Spleen (tissue), 7 donors: Measurements from ENCODE around the gene ADAM19.

Source experiments
- POLR2A ChIP-seq, 3 donors: fragments of 450-650 bp; IDR thresholded peaks; one replicate each; pipeline ENCODE4 v1.5.1; 2017; ENCODE audit warnings: antibody characterized with exemption in 3 of 3, mild to moderate bottlenecking in 1 of 3
- POLR2AphosphoS5 ChIP-seq, 3 donors: sonication (generic); formaldehyde crosslinking; IDR thresholded peaks; one replicate each; pipeline ENCODE4 v1.5.1; 2017; ENCODE audit warnings: antibody characterized with exemption in 3 of 3
- TF ChIP-seq, protein P1 (sequence below), 11 experiments: fragments of 200-600 bp in 7 of 11; fragments of 450-650 bp in 4 of 11; sonication (generic) in 4 of 11; IDR thresholded peaks in 8 of 11; conservative IDR thresholded peaks in 3 of 11; 1 replicate in 7 of 11; 2 replicates in 4 of 11; pipeline versions ENCODE4 v1.4.0 to v1.8.0; 2016 to 2021; ENCODE audit warnings: antibody characterized with exemption in 11 of 11, inconsistent platforms in 4 of 11, mild to moderate bottlenecking in 1 of 11
- donor health status: DM: no; HTN: no; CAD: no; lungs with moderate emphysema.
- donor health status: DM: no; HTN: no; CAD: no.
- donor health status: DM: no; HTN: no; CAD: no.

DNA sequence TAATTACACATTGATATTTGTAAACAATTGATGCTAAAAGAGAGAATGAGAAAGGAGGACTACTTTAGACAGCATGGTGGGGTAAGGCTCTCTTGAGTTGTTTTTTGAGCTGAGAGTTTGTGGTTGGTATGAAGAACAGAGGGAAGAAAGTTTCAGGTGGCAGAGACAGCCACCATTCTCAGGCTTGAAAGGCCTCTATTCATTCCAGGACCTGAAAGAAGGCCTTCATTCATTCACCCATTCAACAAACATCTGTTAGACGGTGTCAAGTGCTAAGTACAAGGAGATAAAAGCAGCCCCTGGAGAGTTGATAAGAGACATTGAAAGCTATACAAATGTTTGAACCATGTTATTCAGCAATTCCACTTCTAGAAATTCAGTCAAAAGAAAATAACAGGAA is 21.7 kb upstream of the ADAM19 start:
- TF ChIP-seq, protein P1, sequence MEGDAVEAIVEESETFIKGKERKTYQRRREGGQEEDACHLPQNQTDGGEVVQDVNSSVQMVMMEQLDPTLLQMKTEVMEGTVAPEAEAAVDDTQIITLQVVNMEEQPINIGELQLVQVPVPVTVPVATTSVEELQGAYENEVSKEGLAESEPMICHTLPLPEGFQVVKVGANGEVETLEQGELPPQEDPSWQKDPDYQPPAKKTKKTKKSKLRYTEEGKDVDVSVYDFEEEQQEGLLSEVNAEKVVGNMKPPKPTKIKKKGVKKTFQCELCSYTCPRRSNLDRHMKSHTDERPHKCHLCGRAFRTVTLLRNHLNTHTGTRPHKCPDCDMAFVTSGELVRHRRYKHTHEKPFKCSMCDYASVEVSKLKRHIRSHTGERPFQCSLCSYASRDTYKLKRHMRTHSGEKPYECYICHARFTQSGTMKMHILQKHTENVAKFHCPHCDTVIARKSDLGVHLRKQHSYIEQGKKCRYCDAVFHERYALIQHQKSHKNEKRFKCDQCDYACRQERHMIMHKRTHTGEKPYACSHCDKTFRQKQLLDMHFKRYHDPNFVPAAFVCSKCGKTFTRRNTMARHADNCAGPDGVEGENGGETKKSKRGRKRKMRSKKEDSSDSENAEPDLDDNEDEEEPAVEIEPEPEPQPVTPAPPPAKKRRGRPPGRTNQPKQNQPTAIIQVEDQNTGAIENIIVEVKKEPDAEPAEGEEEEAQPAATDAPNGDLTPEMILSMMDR (IDR thresholded peaks at IDR 0.05 in 8 of 11, conservative IDR thresholded peaks at IDR 0.05 in 3 of 11), result no peak
- no peak for TF ChIP-seq POLR2AphosphoS5 (IDR thresholded peaks at IDR 0.05)
- no peak for TF ChIP-seq POLR2A (IDR thresholded peaks at IDR 0.05)
